ENCODE data around the gene SMARCAD1. TPM values are rescaled to one million over a fixed set of nuclear protein-coding genes. Genes with fewer than 3 reads are reported as not detected.

Gene SMARCAD1, protein sequence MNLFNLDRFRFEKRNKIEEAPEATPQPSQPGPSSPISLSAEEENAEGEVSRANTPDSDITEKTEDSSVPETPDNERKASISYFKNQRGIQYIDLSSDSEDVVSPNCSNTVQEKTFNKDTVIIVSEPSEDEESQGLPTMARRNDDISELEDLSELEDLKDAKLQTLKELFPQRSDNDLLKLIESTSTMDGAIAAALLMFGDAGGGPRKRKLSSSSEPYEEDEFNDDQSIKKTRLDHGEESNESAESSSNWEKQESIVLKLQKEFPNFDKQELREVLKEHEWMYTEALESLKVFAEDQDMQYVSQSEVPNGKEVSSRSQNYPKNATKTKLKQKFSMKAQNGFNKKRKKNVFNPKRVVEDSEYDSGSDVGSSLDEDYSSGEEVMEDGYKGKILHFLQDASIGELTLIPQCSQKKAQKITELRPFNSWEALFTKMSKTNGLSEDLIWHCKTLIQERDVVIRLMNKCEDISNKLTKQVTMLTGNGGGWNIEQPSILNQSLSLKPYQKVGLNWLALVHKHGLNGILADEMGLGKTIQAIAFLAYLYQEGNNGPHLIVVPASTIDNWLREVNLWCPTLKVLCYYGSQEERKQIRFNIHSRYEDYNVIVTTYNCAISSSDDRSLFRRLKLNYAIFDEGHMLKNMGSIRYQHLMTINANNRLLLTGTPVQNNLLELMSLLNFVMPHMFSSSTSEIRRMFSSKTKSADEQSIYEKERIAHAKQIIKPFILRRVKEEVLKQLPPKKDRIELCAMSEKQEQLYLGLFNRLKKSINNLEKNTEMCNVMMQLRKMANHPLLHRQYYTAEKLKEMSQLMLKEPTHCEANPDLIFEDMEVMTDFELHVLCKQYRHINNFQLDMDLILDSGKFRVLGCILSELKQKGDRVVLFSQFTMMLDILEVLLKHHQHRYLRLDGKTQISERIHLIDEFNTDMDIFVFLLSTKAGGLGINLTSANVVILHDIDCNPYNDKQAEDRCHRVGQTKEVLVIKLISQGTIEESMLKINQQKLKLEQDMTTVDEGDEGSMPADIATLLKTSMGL
- 10.4 TPM for total RNA-seq
- long read RNA-seq, full-length matches to known transcripts, result 6 of 13 reads
- long read RNA-seq, partial matches to known transcripts, result 3 of 13 reads
- long read RNA-seq, other reads (novel, unspliced or antisense), result 4 of 13 reads

DNA sequence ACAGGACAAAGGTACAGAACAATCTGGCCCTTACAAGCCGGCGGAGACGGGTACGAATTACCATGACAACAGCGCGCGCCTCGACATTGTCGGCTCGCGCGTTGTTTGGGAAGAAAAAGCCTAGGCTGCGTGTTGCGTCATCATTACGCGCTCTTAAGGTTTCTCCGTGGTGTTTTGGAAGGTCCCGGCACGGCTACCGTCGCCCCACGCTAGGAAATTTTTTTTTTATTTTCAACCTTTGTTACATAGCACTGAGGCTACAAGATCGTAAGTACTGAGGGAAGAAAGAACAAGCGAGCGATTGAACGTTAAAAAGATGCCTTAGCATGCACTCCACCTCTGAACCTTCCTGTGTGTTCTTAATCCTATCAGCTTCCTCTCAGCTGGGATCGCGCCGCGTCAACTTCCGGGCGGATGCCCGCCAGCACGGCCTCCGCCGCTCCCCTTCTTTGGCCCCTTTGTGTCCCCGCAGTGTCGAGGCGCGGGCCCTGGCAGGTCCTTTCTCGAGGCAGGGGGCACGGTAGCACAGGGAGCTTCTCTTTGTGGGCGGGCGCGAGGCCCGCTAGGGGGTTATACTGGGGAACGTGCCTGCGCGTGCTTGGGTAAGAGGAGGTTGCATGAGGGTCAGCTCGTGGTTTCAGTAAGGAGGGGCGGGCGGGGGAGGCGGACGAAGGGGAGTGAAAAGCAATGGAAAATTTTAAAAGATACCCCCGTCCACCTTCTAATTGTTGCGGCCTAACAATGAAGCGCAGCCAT is at the start of gene SMARCAD1:
TSS of gene SMARCAD1 (plus strand) at position 397 of the 756 bp plus-strand sequence. CDS start 530 bp downstream, outside the sequence.
- intact Hi-C loops (cut with DNase I), result no loop called here
- ATAC-seq (ENCODE audit: poor library complexity) (peak; percentile 99), DNase-seq (peak; percentile 93)

DNA sequence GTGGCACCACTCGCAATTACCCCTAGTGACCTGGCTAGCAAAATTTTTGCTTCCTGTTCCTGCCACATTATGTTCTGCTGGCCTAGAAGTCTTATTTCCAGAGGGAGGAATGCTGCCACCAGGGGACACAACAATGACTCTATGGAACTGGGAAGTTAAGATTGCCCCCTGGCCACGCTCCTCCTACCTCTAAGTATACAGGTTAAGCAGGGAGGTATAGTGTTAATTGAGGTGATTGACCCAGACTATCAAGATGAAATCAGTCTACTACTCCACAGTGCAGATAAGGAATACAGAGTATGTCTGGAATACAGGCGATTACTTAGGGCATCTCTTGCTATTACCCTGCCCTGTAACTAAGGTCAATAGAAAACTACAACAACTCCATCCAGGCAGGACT is 48.8 kb upstream of the SMARCAD1 start:
- ATAC-seq (ENCODE audit: poor library complexity) (no peak), DNase-seq (no peak)
- intact Hi-C loops (cut with DNase I), result no loop called here

DNA sequence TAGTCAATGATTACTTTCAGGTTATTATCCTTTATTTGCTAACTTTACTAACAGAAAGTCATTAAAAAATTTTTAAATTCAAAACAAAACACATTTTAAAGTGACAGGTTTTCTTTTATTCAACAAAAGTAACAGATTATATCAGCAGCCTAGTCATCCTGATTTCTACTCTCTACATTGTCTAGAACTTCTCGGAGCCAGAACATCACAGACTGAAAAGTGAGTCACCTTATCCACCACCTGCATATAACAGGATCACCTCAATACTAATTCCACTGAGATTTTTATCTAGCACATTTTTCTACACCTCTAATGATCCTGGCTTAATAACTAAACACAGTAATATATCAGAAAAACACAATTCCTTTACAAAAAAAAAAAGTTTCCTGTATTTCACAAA is 47.9 kb upstream of the SMARCAD1 start:
- intact Hi-C loops (cut with DNase I), result no loop called here
- DNase-seq (no peak), ATAC-seq (ENCODE audit: poor library complexity) (no peak)

DNA sequence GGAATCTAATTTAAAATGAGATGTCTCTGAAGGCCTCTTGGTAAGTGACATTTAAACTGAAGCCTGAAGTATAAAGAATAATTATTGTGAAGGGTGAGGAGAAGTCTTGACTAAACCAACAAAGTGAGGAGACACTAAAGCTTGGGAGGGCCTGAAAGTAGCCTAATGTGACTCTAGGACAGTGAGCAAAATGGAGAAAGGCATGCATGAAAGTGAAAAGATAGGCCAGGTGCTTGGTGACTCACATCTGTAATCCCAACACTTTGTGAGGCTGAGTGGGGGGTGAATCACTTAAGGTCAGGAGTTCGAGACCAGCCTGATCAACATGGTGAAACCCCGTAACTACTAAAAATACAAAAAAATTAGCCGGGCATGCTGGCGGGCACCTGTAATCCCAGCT is 46.9 kb upstream of the SMARCAD1 start:
- intact Hi-C loops (cut with DNase I), result no loop called here
- DNase-seq, result no peak
- ATAC-seq (ENCODE audit: poor library complexity), result no peak

DNA sequence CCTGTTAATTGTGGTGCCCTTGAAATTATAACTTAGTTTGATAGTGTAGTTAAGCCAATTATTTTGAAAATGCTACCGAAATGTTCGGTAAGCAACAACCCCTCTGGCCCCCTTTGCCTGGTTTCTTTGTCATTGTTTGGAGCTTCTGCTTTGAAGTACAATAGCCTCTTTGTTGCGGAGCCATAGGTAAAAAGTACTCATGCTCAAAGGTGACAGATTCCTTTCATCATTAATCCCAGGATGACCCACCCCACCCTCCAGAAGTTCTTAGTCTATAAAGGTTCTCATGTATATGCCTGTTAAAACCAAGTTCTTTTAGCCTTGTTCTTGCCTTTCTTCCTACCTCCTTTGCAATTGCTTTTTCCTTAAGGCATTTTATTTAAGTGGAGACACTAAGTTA is 42.4 kb upstream of the SMARCAD1 start:
- no peak for DNase-seq
- ATAC-seq (ENCODE audit: poor library complexity), result no peak

DNA sequence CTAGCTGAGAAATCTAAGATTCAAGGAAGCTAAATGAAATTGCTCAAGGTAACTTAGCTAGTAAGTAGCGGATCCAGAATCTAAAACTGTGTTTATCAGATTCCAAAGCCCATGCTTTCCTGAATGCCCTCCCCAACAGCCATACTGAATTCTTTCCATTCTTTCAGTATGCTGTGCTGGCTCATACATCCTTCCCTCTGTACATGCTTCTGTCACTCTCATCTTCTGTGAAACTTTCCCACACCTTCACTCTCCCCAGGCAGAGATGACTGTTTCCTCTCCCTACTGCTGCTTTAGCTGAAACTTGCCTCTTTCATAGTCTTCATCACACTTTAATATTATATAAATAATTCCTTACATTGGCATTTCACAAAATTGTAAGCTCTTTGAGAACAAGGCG is 39.3 kb upstream of the SMARCAD1 start:
- intact Hi-C loops (cut with DNase I), result no loop called here
- DNase-seq, result no peak

More for the DNA sequence above, 42.4 kb upstream of the SMARCAD1 start:
- intact Hi-C loops (cut with DNase I), result no loop called here

DNA sequence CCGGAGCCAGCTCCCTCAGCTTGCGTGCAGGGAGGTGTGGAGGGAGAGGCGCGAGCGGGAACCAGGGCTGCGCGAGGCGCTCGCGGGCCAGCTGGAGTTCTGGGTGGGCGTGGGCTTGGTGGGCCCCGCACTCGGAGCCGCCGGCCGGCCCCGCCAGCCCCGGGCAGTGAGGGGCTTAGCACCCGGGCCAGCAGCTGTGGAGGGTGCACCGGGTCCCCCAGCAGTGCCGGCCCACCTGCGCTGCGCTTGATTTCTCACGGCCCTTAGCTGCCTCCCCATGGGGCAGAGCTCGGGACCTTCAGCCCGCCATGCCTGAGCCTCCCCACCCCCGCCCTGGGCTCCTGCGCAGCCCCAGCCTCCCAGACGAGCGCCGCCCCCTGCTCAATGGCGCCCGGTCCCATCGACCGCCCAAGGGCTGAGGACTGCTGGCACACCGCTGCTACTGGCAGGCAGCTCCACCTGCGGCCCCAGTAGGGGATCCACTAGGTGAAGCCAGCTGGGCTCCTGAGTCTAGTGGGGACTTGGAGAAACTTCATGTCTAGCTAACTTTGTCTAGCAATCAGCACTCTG is 37.8 kb upstream of the SMARCAD1 start:
- ATAC-seq (ENCODE audit: poor library complexity) (no peak), DNase-seq (no peak)
- intact Hi-C loops (cut with DNase I), result no loop called here

More for the DNA sequence above, 39.3 kb upstream of the SMARCAD1 start:
- no peak for ATAC-seq (ENCODE audit: poor library complexity)

DNA sequence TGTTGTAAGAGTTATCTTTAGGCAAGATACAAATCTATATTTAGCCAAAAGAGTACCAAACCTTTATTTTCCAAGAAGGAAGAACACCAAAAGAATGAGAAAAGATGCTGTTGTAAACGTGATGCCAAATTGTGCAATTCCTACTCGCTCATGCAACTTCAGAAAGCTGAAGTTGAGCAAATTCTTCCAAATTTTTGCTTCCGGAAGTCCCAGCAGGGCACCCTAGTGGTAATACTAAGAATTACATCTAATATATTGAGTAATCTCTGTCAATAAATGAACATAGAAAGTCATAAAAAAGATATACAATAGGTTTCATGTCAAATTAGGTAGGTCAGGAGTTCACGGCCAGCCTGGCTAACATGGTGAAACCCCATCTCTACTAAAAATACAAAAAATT is 36.0 kb upstream of the SMARCAD1 start:
- intact Hi-C loops (cut with DNase I), result no loop called here
- ATAC-seq (ENCODE audit: poor library complexity) (no peak), DNase-seq (no peak)

DNA sequence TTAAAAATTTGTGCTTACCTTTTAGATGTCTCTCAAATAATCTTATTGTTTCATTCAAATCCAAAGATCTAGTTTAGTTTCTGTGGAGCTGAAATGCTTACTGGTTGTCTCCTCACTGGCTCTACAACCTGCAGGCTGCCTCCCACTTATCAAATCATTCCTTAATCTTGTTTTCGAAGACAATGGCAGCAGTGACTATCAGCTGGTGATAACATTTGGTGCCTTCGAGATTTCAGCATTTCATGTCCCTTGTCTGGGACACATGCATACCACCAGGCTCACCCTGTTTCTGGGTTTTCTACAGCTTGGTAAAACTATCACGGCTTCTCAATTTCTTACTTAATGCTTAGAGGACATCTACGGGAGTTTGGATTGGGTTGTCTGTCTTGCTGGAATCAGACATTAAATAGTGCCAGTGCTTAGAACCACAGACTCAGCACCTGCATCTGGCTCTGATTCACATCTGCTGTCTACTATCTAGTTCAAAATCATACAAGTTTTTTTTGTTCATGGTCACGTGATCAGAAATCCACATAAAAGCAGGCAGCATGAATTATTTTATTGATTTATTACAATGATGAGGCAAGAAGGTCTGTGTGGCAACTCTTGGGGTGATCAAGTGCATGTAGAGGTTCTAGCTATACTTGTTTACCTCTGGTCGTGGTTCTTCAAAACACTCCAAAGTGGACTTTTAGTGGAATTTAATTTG is 32.0 kb upstream of the SMARCAD1 start:
- DNase-seq, result no peak
- intact Hi-C loops (cut with DNase I), result no loop called here
- no peak for ATAC-seq (ENCODE audit: poor library complexity)

DNA sequence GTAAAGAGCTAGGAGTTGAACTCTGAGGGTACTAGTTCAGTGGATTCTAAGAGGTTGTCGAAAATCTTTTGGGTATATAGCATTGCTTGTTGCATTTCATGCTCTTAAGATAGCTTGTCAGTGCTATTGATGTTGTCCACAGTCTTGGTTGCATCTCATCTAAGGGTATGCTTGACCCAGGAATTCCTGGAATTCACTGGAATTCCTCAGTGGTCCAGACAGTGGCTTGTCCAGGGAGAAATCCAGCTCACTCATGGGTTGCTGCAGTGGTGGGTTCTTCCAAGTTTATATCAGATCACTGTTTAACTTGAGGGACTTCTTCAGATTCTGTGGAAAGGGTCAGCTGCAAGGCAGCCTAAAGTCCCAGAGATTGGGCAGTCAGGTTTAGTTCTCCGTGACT is 29.8 kb upstream of the SMARCAD1 start:
- ATAC-seq (ENCODE audit: poor library complexity), result no peak
- intact Hi-C loops (cut with DNase I), result no loop called here
- no peak for DNase-seq

DNA sequence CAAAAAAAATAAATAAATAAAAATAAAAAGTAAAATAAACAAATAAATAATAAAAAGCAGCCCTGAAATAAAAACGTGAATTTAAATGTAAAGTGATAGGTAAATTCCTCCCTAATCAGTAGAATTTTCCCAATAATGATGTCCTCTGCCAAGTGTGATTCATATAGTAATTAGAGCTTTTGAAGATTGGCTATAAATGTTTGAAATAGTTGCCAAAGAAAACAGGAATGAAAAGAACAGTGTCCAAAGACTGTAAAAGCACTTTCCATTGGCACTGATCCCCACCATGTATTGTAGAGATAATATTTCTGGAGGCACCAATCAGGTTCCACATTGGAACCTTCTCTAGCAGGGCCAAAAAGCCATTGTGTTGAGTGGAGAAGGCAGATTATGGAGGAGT is 25.9 kb upstream of the SMARCAD1 start:
- ATAC-seq (ENCODE audit: poor library complexity), result no peak
- intact Hi-C loops (cut with DNase I), result no loop called here

DNA sequence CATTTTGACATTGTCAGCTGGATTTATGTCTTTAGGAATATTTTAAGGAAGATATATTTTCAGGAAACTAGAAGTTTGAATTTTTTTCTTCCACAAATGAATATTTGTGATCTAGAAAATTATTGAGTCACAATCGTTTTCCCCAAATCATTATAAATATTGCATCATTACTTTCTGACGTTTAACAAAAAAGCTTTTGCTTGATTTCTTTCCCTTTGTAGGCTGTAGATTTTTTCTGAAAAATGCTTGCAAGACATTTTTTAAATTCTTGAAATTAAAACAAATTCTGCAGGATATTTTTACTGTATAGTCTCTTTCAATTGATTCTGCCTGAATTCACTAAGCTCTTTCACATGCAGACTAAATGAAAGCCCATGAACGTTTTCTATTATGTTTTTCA is 4.9 kb upstream of the SMARCAD1 start:
- ATAC-seq (ENCODE audit: poor library complexity), result no peak
- intact Hi-C loops (cut with DNase I), result no loop called here
- no peak for DNase-seq

More for the DNA sequence above, 25.9 kb upstream of the SMARCAD1 start:
- no peak for DNase-seq

DNA sequence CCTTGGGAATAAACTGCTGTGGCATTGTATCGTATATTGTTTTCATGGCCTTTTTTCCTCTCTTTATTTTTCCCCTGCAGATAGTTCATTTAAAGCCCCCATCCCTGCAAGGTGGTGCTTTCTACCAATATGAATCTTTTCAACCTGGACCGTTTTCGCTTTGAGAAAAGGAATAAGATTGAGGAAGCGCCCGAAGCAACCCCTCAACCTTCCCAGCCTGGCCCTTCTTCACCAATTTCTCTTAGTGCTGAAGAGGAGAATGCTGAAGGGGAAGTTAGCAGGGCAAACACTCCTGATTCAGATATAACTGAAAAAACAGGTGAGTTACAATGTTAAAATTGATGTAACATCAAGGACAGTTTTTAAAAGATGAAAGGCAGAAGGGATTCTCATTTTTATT is 601 bp downstream of the SMARCAD1 start:
- intact Hi-C loops (cut with DNase I), result no loop called here
- ATAC-seq (ENCODE audit: poor library complexity) (no peak), DNase-seq (no peak)

DNA sequence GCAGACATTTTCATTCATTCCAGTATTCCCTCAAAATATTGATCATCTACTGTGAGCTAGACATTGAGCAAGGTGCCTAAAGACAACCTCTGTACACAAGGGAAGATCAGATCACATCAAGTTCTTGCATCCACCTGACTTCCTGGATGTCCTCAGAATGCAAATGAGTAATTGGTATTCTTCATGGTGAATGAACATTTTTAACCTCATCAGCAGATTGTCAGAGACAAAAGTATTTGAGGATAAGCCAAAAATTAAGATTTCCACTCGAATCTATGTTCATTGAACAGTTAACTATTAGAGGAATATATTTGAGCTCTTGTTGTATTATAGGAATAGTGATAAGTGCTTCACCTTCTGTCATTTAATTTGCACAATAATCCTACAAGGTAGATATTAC is 1.3 kb downstream of the SMARCAD1 start:
- intact Hi-C loops (cut with DNase I), result no loop called here
- DNase-seq, result no peak
- ATAC-seq (ENCODE audit: poor library complexity), result no peak

DNA sequence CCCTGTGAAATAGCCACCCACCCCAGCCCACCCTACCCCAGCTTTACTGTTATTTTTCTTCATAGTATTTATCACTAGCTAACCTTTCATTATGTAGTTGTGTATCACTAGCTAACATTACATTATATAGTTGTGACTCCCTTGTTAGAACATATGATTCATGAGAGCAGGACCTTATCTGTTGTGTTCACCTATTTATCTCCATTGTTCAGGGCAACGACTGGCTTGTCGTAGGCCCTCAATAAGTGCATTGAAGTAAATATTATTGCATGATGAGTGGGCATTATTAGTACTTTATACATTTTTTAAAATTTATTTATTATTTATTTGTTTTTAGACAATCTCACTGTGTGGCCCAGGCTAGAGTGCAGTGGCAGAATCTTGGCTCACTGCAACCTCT is 4.2 kb downstream of the SMARCAD1 start:
- ATAC-seq (ENCODE audit: poor library complexity), result no peak
- no peak for DNase-seq
- intact Hi-C loops (cut with DNase I), result no loop called here

DNA sequence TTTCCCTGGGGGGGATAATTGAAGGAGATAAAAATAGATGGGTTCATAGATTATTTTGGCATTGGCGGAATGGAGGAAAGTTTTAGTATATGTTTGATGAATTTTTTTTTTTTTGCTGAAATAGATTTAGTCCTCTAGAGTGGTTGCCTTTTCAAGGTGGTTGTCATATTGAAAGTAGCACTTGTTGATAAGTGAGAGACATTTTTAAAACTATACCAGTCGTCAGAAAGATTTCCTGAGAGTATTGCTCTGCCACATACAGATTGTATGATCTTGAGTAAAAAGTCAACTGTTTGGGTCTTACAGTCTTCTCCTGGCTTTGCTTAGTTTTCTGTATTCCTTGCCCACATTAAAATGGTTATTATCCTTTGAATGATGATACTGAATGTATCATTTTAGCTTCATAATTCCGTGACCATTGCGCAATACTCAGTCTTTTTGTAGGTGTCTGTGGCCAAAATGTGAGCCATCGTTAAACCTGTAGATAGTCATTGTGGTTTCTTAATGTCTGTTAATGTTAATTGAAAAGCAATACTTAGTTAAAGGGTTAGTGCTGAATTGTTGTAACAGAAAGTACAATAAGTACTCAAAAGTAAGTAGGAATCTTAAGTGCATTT is 7.1 kb downstream of the SMARCAD1 start:
- ATAC-seq (ENCODE audit: poor library complexity) (no peak), DNase-seq (no peak)
- intact Hi-C loops (cut with DNase I), result no loop called here

DNA sequence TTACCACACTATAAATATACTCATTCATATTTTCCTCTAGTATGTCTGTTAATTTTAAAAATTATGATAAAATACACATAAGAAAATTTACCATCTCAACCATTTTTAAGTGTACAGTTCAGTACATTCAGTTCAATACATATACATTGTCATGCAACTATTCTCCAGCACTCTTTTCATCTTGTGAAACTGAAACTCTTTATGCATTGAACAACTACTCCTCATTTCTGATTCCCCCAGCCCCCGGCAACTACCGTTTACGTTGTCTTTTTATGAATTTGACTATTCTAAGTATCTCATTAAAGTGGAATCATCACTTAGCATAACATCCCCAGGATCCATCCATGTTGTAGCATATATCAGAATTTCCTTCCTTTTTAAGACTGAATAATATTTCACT is 8.7 kb downstream of the SMARCAD1 start:
- no peak for DNase-seq
- intact Hi-C loops (cut with DNase I), result no loop called here
- no peak for ATAC-seq (ENCODE audit: poor library complexity)

Measured in Right ventricle myocardium superior (tissue), 1 donor.